ENCODE results near the gene KIAA0753. TPM values are rescaled to one million over a fixed set of nuclear protein-coding genes. Genes with fewer than 3 reads are reported as not detected.

KIAA0753 gene
- total and polyA plus RNA-seq, 2 of the 13 experiments (the other 11 are each of a cell fraction or from before 2014, with no cell fraction given), result 5.2 to 9.1 TPM

- ATAC-seq, result no peak
- Histone ChIP-seq H4K20me1 (ENCODE audit: insufficient read depth, low read length) (0 out of 2 replicates have a peak, but pooled peaks cover 2% of the 10 kb centered on the region), H3K79me2 (ENCODE audit: insufficient read depth, low read length) (no peaks in the 10 kb centered on the region), H3K4me1 (ENCODE audit: insufficient read depth, low read length) (no peaks in the 10 kb centered on the region), H3K4me2 (ENCODE audit: low read depth, low read length) (no peak overlapping the region), H3K27ac (ENCODE audit: extremely low read length, insufficient read depth, low read length) (no peak overlapping the region), H3K9me3 (ENCODE audit: low read length) (peaks cover 7% of the 10 kb centered on the region; the same call in 1 of the 2 replicates), H3K27me3 (ENCODE audit: control insufficient read depth in 1 of 2, insufficient read depth in 2 of 2, low read length in 2 of 2) (no peaks in the 10 kb centered on the region), H3K9ac (ENCODE audit: insufficient read depth, low read depth, low read length) (no peak overlapping the region), H3K36me3 (replicated peaks in 1 of 2; ENCODE audit: control insufficient read depth in 1 of 2, insufficient read depth in 2 of 2, low read length in 2 of 2) (no peaks in the 10 kb centered on the region), H2AFZ (ENCODE audit: low read length) (no peak overlapping the region), H3K4me3 (replicated peaks in 1 of 3; ENCODE audit: insufficient read depth in 1 of 3, low read depth in 2 of 3, low read length in 3 of 3) (no peak overlapping the region)
- in situ Hi-C loops (cut with HindIII; ENCODE audit: extremely low pct_ligation_motif_present, low pct_unique_long_range_greater_than_20kb) (no loop called here), intact Hi-C loops (cut with micrococcal nuclease; ENCODE audit: unreplicated experiment) (no loop called here)
- no peak for DNase-seq (ENCODE audit: low spot score)
- no TSS peak for BruUV-seq (replicated peaks)
- CTCF ChIA-PET (ENCODE audit: low intra/inter-chr PET ratio, low total read pairs), result no interaction called here
- no peak for FAIRE-seq
- POLR2A ChIA-PET, result no interaction called here
- WGBS (ENCODE audit: low lambda C conversion rate), result 65% methylated on average over 3 of the region's 3 CpGs
- TF ChIP-seq HOMEZ (CRISPR knock-in tag; IDR thresholded peaks at IDR 0.05; ENCODE audit: low read depth) (no peak), KMT2A (CRISPR knock-in tag; IDR thresholded peaks at IDR 0.05) (no peak), GABPA (IDR thresholded peaks at IDR 0.05; ENCODE audit: low read depth, low read length) (no peak), GABPA (CRISPR knock-in tag; IDR thresholded peaks at IDR 0.05; ENCODE audit: low read depth) (no peak), ZNF691 (CRISPR knock-in tag; IDR thresholded peaks at IDR 0.05; ENCODE audit: borderline replicate concordance, low read depth) (no peak), NAIF1 (CRISPR knock-in tag; IDR thresholded peaks at IDR 0.05; ENCODE audit: borderline replicate concordance) (no peak), U2AF1 (optimal IDR thresholded peaks at IDR 0.05; ENCODE audit: low read depth, low read length) (no peak), ZNF709 (CRISPR knock-in tag; IDR thresholded peaks at IDR 0.05) (no peak), ZBTB21 (CRISPR knock-in tag; IDR thresholded peaks at IDR 0.05) (no peak), ZBTB4 (CRISPR knock-in tag; IDR thresholded peaks at IDR 0.05; ENCODE audit: borderline replicate concordance) (no peak), ZNF800 (CRISPR knock-in tag; IDR thresholded peaks at IDR 0.05) (no peak), BCL6 (CRISPR knock-in tag; IDR thresholded peaks at IDR 0.05) (no peak), NFE2L2 (IDR thresholded peaks at IDR 0.05; ENCODE audit: low read length) (no peak), ZBTB46 (CRISPR knock-in tag; IDR thresholded peaks at IDR 0.05; ENCODE audit: borderline replicate concordance) (no peak), ZBTB34 (CRISPR knock-in tag; IDR thresholded peaks at IDR 0.05) (no peak)
These were observed 100.6 kb downstream of the KIAA0753 start for GRCh38 chr17:6539871-6540270.
